NCI-H146 treated with DMSO at 0.1 percent for 48 hours (cell line): ENCODE data around the gene NDUFS5.
A peak's percentile ranks its signal among the peaks of the same experiment; 100 is the strongest.
"Not testable (repeated sequence)": the region's sequence is repeated elsewhere in the genome, so short reads cannot be mapped to it uniquely, and the experiment has no call there.

Source experiments
- DNase-seq: peaks from one replicate; lab custom pipeline; 2025; ENCODE audit not compliant: unreplicated experiment; lab: John Stamatoyannopoulos, UW

Gene NDUFS5

DNA sequence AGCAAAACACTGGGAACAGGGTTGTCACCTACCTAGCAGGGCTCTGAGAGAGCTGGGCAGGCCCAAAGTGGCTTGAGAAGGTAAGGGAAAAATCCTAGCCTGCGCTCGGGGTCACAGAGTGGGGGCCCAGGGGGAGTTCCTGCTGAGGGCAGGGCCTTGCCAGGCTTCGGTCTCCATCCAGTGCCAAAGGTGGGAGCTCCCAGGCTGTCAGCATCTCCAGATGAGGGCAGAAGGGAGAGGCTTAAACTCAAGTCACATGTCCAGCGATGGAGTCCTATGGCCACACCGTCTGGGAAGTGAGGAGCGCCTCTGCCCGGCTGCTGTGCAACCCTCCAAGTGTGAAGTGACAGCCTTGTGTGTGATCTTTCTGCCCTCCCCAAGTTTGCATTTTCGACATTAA, 11.2 kb upstream of the NDUFS5 start:
- not testable (repeated sequence) for DNase-seq

DNA sequence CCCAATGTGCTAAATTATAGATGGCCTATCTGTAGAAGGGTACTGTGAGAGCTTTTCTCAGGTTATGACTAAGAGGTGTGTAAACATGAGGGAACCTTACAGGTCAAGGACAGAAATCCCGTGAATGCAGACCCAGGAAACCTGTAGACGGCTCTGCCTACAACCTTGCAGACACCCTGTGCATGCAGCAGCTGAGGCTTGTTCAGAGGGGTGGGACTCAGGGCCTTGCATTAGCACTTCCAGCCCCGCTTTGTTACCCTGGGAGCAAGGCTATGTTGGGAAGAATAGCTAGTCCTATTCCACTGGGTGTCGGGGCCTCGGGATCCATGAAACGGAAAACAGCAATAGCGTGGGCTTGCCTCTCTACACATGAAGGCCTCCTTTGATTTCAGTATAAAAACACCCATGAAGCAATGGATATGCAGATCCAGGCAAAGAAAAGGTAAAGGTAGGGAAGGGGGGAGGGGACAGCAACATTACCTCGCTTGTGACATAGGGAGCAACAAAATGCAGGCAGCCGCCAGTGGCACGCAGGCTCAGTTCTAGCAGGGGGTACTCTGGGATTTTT, 9.5 kb upstream of the NDUFS5 start:
- no peak for DNase-seq

- no peak for DNase-seq
These were observed 8.9 kb upstream of the NDUFS5 start for GRCh38 chr1:39017266-39017665.

- not testable (repeated sequence) for DNase-seq
These were observed 5.7 kb upstream of the NDUFS5 start for GRCh38 chr1:39020494-39020893.

DNA sequence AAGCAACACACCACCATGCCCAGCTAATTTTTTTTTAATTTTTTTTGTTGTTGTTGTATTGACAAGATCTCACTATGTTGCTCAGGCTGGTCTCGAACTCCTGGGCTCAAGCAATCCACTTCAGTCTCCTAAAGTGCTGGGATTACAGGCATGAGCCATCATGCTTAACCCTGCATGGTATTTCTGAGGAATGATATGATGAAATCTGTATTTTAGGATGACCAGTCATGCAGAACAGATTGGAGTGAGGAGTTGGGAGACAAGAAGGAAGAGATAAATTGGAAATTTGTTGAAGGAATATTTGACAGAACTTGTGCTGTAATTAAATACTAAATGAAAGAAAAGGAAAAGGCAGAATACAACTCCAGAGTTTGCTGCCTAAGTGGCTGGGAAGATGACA, 4.7 kb upstream of the NDUFS5 start:
- DNase-seq = no peak

GRCh38 chr1:39023140-39023539, 3.0 kb upstream of the NDUFS5 start:
- no peak for DNase-seq

DNA sequence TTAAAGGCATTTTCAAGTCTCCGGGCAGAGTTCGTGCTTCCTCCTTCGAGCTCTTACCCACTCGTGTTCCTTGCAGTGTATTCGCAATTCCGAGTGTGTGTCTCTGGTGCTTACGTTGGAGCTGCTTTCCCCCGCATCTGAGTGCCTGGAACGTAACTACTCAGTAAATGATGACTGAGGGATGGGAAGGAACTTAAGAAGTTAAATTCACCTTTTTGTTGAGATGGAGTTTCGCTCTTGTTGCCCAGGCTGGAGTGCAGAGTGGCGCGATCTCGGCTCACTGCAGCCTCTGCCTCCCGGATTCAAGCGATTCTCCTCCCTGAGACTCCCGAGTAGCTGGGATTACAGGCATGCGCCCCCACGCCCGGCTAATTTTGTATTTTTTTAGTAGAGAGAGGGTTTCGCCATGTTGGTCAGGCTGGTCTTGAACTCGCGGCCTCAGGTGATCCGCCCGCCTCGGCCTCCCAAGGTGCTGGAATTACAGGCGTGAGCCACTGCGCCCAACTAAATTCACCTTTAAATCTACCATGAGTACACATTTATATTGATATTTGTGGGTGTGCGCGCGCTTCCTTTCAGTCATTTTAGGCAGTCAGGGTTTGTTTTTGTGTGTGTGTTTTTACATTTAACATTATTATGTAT, 837 bp downstream of the NDUFS5 start:
- DNase-seq = no peak

GRCh38 chr1:39034114-39034654, 8.0 kb downstream of the NDUFS5 start:
- no peak for DNase-seq

GRCh38 chr1:39036678-39037077, 10.5 kb downstream of the NDUFS5 start:
- no peak for DNase-seq

GRCh38 chr1:39043513-39043912, 17.4 kb downstream of the NDUFS5 start:
- no peak for DNase-seq

DNA sequence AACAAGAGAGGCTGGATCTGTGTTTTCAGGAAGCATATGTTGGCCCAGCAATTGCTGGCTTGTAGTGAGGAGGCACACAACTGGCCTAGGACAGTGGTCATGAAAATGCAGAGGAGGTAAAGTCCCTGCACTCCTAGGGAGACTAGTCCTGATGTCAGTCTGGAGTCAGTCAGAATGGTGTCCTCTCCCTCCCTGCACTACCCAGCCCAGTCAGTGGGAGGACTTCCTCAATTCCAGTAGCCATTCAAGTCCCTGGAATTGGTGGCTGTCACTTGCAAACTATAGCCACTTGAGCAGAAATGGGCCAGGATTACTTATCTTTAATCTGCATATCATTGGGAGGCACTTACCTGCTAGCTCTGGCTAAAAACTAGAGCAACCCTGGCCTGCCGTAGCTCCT, 18.6 kb downstream of the NDUFS5 start:
- DNase-seq = no peak

- no peak for DNase-seq
These were observed 19.1 kb downstream of the NDUFS5 start for GRCh38 chr1:39045231-39045630.

DNA sequence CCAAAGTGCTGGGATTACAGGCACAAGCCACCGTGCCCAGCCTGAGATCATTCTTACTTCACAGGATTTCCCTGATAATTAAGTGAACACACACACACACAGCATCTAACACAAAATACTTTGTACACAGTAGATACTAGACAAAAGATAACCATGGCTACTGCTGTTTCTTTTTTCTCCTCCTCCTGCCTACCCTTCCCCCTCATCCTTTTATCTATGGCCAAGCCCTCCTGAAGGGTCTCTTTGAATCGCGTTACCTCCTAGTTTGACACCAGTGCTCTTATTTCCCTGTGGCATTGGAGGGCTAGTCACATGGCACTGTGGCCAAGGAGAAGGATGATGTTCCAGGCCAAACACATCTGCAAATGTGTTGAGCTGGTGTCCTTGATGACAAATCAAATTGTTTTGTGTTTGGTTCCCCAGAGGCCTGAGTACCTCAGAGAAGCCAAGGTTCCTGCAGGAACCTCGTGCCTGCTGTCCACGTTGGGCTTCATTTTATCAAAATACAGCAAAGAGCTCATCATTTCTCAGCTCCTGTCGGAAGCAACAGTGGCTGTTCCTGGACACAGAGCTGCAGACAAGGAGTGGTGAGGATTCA, 20.6 kb downstream of the NDUFS5 start:
- DNase-seq = peak; percentile 11

DNA sequence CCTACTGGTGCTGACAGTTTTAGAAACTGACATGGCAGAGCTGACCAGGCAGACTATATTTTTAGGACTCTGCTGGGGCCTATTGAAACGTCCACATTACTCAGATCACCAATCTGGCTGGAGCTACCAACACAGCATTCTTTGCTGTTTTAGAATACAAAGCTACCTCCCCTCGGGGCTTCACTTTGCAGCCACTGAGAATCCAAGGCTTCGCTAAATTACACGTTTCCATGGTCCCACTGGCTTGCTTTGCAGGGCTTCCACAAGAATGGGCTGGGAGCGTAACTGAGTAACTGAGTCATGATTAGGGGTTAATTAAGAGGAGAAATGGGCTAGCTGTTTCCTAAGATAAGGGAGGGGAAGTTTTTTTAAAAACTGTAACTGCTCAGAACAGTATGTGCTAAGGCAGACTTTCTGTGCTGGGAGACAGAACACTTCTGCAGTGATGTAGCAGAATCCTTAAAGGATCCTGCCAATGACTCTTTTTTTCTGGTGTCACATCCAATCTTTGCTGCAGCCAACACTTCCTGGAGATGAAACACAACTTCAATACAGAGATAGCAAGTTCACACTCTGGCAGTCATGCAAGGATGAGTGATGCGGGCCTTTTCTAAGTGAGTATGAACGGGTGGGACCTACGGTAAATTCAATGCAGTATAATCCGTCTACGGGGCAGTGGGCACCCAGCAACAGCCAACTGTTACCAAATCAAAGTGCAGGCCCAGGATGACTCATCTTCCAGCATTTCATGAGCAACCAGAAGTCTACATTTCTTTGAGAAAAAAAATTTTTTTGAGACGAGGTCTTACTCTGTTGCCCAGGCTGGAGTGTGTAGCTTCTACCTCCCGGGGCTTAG, 21.5 kb downstream of the NDUFS5 start:
- no peak for DNase-seq

DNA sequence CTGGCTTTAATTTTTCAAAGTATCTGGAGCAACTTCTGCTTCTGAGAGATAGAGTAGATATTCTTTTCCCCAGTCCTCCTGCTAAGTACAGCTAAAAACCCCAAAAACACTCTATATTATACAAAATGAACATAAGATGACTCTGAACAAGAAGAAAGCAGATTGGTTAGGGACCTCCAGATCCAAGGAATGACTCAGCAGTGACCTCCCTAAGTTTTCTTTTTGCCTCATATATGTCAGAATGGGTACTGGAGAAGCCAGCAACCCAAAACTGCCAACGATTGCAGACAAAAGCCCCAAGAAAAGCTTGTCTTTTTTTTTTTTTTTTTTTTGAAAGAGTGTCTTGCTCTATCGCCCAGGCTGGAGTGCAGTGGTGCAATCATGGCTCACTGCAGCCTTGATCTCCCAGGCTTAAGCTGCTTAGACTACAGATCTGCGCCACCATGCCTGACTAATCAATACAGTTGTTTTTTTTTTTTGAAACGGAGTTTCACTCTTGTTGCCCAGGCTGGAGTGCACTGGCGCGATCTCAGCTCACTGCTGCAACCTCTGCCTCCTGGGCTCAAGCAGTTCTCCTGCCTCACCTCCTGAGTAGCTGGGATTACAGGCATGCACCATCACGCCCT, 22.7 kb downstream of the NDUFS5 start:
- DNase-seq = no peak

GRCh38 chr1:39050001-39050400, 23.9 kb downstream of the NDUFS5 start:
- DNase-seq = no peak

GRCh38 chr1:39051193-39051850, 25.2 kb downstream of the NDUFS5 start:
- not testable (repeated sequence) for DNase-seq

DNA sequence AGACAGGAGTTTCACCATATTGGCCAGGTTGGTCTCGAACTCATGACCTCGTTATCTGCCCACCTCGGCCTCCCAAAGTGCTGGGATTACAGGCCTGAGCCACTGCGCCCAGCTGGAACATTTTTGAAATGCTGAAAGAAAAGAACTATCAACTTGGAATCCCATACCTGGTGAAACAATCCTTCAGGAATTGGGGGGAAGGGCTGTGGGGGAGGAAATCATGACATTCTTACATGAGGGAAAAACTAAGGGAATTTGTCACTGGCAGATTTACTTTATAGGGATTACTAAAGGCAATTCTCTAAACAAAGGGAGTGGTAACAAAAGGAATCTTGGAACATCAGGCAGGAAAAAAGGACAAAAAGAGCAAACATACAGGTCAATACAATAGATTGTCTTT, 25.8 kb downstream of the NDUFS5 start:
- DNase-seq = no peak

- DNase-seq = not testable (repeated sequence)
These were observed 29.1 kb downstream of the NDUFS5 start for GRCh38 chr1:39055213-39055710.

DNA sequence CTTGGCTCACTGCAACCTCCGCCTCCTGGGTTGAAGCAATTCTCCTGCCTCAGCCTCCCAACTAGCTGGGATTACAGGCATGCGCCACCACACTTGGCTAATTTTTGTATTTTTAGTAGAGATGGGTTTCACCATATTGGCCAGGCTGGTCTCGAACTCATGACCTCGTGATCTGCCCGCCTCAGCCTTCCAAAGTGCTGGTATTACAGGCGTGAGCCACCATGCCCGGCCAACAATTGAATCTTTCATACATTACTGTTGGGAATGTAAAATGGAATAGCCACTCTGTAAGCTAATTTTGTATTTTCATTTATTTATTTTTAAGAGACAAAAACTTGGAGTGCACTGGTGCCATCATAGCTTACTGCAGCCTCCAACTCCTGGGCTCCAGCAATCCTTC, 35.4 kb downstream of the NDUFS5 start:
- not testable (repeated sequence) for DNase-seq
